Panc1 (cell line): ENCODE data around the gene RPL23. TPM values are rescaled to one million over a fixed set of nuclear protein-coding genes. Genes with fewer than 3 reads are reported as not detected.

Source experiments
- ATAC-seq: fragments of 200-7000 bp; cut with Tn5 transposase; 2 replicates; pipeline ENCODE4 v1.9.1; 2020; ENCODE audit warnings: mild to moderate bottlenecking, moderate library complexity
- BruUV-seq: library from RNA; stranded (reverse); fragments of 400-500 nt; replicated peaks from 2 replicates; lab custom pipeline; 2021; lab: Mats Ljungman, UMichigan
- CTCF ChIA-PET: fragments of 300-600 bp; sonication (Branson Sonifier 250); formaldehyde crosslinking; loops from one replicate; lab custom pipeline; 2022; ENCODE audit warnings: antibody characterized with exemption; lab: Charles Lee
- POLR2A ChIA-PET: fragments of 300-600 bp; sonication (Branson Sonifier 250); formaldehyde crosslinking; loops from one replicate; lab custom pipeline; 2022; ENCODE audit warnings: antibody characterized with exemption; lab: Charles Lee
- DNase-seq: peaks from one replicate; pipeline ENCODE4 v3.0.0-alpha.2; 2010; ENCODE audit warnings: low read depth, low spot score
- H3K27ac ChIP-seq: 2 replicates; pipeline ENCODE4 v1.5.1; 2011; ENCODE audit warnings: mild to moderate bottlenecking, low read length, inconsistent platforms
- H3K27me3 ChIP-seq: fragments of 200-500 bp; sonication (Bioruptor generic); 2 replicates; pipeline ENCODE4 v1.6.0; 2014; ENCODE audit warnings: low read length, inconsistent platforms; ENCODE audit not compliant: control insufficient read depth, insufficient read depth
- H3K36me3 ChIP-seq: fragments of 200-500 bp; sonication (Bioruptor generic); 2 replicates; pipeline ENCODE4 v1.5.1; 2014; ENCODE audit warnings: inconsistent platforms, mild to moderate bottlenecking, low read length, moderate library complexity; ENCODE audit not compliant: control insufficient read depth, insufficient read depth
- H3K4me1 ChIP-seq: 2 replicates; pipeline ENCODE4 v1.5.1; 2011; ENCODE audit warnings: inconsistent platforms, mild to moderate bottlenecking, low read length, moderate library complexity; ENCODE audit not compliant: control insufficient read depth, insufficient read depth
- H3K4me3 ChIP-seq, 2 experiments: 2 replicates each; pipeline ENCODE4 v1.5.1; 2011 to 2012; ENCODE audit warnings: low read depth in 2 of 2, low read length in 2 of 2, mild to moderate bottlenecking in 2 of 2, inconsistent platforms in 1 of 2, moderate library complexity in 1 of 2
- H3K9me3 ChIP-seq: fragments of 200-500 bp; sonication (Bioruptor generic); 2 replicates; pipeline ENCODE4 v1.5.1; 2014; ENCODE audit warnings: low read depth, mild to moderate bottlenecking, inconsistent platforms, low read length, moderate library complexity; ENCODE audit not compliant: control insufficient read depth, insufficient read depth
- POLR2AphosphoS5 ChIP-seq: IDR thresholded peaks from 2 replicates; pipeline ENCODE4 v1.6.1; 2012; ENCODE audit warnings: mild to moderate bottlenecking, low read depth, low read length, moderate library complexity
- SIN3A ChIP-seq: IDR thresholded peaks from 2 replicates; pipeline ENCODE4 v1.6.1; 2012; ENCODE audit warnings: low read depth, mild to moderate bottlenecking, low read length, moderate library complexity, borderline replicate concordance; ENCODE audit not compliant: insufficient read depth
- in situ Hi-C: cut with HindIII; loops from 2 replicates; pipeline ENCODE4 v1.10.0; 2016; ENCODE audit warnings: low sequenced_read_pairs, low pct_unique_long_range_greater_than_20kb
- intact Hi-C: fragments of 100-400 bp; cut with micrococcal nuclease; formaldehyde crosslinking; loops from one replicate; pipeline ENCODE4 v1.10.0; 2022; ENCODE audit not compliant: unreplicated experiment
- microRNA-seq: library from miRNA; unstranded; fragments of <30 nt; microRNA quantifications from one replicate; pipeline ENCODE4 v1.1.0, GENCODE V29; 2020; ENCODE audit not compliant: unreplicated experiment
- total RNA-seq: library from RNA; stranded (reverse); gene quantifications from one replicate; pipeline ENCODE4 v1.2.1, GENCODE V29; 2021; ENCODE audit not compliant: unreplicated experiment

Gene RPL23
- total RNA-seq, 1 experiment from 2014 or later, result 649 TPM

DNA sequence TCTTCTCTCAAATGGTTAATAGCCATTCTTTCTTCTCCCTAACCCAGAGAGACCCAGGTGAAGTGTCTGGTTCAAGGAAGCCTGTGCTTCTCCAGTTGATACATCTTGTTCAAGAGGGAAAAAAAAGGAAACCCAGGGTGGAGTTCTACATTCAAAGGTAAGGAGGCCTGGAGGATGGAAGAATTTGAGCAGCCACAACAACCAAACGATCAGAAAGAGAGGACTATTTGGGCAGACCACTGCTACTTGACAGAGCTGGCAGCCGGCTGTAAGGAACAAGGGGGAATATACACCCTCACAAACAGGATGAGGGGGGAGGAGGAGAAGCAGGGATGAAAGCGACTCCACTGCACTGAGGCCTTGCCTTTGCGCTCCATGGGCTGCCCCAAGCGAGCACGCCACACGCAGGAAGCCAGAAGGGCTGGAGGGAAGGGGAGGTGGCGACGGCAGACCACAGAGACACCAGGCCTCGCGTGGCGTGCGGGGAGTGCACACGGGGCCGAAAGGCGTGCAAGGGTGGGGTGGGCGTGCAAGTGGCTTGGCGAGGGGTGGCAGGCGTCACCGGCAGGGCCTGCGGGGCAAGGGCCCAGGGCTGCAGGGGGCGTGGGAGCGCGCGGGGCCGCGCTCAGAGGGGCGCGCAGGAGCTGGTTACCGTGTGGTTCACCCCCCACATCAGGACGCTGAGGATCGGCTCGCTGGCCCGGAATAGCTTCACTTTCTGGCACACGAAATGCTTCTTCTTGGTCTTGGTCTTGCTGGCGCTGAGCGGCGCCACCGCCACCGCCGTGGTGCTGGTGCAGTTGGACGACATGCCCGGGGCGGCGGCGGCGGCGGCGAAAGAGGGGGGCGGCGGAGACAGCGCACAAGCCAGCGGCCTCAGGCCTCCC lies 54.7 kb downstream of the RPL23 start:
- peaks cover 17% of the 10 kb centered on the region for H3K4me1 ChIP-seq
- ATAC-seq, result peak; percentile 46
- peak overlapping the region; percentile 70 to 78 for H3K4me3 ChIP-seq
- in situ Hi-C loops (no loop called here), intact Hi-C loops (no loop called here)
- ChIA-PET CTCF (interaction anchor here (0.5 kb wide), 1 partner anchor 70 kb away, joined by 9 read pairs; no protein-coding TSS in a partner anchor), POLR2A (no interaction called here)
- H3K27ac ChIP-seq, result peak overlapping the region; percentile 86
- DNase-seq, result no peak
- TF ChIP-seq POLR2AphosphoS5 (no peak), SIN3A (peak; percentile 65; the same call in 1 of the 2 replicates)
- no TSS peak for BruUV-seq
- H3K9me3 ChIP-seq, result no peaks in the 10 kb centered on the region
- H3K27me3 ChIP-seq, result no peaks in the 10 kb centered on the region
- H3K36me3 ChIP-seq, result peaks cover 9% of the 10 kb centered on the region

Small RNA genes within 50 kb of the gene (microRNA-seq; reads per million reads assigned to microRNA genes)
- gene MIR4727, result not detected

Other genes starting within 250 kb of the RPL23 start
- gene SRCIN1, start 247.8 kb downstream of the RPL23 start, total RNA-seq, result 12.8 TPM
- 19.9 TPM for gene EPOP, start 178.8 kb downstream of the RPL23 start, total RNA-seq
- gene MLLT6, start 148.4 kb downstream of the RPL23 start, total RNA-seq, result 50.6 TPM
- 45.0 TPM for gene CISD3, start 123.4 kb downstream of the RPL23 start, total RNA-seq
- gene PCGF2, start 105.4 kb downstream of the RPL23 start, total RNA-seq, result 43.9 TPM
- 233 TPM for gene PSMB3, start 101.0 kb downstream of the RPL23 start, total RNA-seq
- gene PIP4K2B, start 54.2 kb downstream of the RPL23 start, total RNA-seq, result 42.3 TPM
- 13.6 TPM for gene CWC25, start 28.4 kb downstream of the RPL23 start, total RNA-seq
- gene LASP1, start 16.3 kb upstream of the RPL23 start, total RNA-seq, result 112 TPM
- not detected for gene FBXO47, start 113.7 kb upstream of the RPL23 start, total RNA-seq